OCI-LY1 (cell line): ENCODE measurements around the gene DGKQ.

Experiments used
- CTCF ChIP-seq: fragments of 200-600 bp; sonication (generic), shearing (Covaris generic); IDR thresholded peaks from 2 replicates; pipeline ENCODE4 v1.5.1; 2017; ENCODE audit warnings: mild to moderate bottlenecking, antibody characterized with exemption, low read length, moderate library complexity, mixed read lengths
- EZH2 ChIP-seq: fragments of 200-600 bp; sonication (generic), shearing (Covaris generic); IDR thresholded peaks from 2 replicates; pipeline ENCODE4 v1.8.0; 2017; ENCODE audit warnings: borderline replicate concordance, mixed run types, mild to moderate bottlenecking, antibody characterized with exemption, low read length, moderate library complexity, mixed read lengths

GRCh38 chr4:986428-986878, 13.1 kb upstream of the DGKQ start:
- TF ChIP-seq CTCF: no peak
- no peak for TF ChIP-seq EZH2
